GM19455 (cell line): Measurements from ENCODE around the gene BRPF3.
"Not testable (repeated sequence)": the region's sequence is repeated elsewhere in the genome, so short reads cannot be mapped to it uniquely, and the experiment has no call there.

Experiments
- ATAC-seq: cut with Tn5 transposase; IDR thresholded peaks from one replicate; pipeline ENCODE4 v1.9.1; 2021; ENCODE audit not compliant: unreplicated experiment

The BRPF3 gene

GRCh38 chr6:36200154-36200891, 3.8 kb downstream of the BRPF3 start:
- no peak for ATAC-seq

DNA sequence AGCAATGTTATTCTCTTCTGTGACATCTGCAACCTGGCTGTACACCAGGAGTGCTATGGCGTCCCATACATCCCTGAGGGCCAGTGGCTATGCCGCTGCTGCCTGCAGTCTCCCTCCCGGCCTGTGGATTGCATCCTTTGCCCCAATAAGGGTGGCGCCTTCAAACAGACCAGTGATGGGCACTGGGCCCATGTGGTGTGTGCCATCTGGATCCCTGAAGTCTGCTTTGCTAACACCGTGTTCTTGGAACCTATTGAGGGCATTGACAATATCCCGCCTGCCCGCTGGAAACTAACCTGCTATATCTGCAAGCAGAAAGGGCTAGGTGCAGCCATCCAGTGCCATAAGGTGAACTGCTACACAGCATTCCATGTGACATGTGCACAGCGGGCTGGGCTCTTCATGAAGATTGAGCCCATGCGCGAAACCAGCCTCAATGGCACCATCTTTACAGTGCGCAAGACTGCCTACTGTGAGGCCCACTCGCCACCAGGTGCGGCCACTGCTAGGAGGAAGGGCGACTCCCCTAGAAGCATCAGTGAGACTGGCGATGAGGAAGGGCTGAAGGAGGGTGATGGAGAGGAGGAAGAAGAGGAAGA, 4.6 kb downstream of the BRPF3 start:
- no peak for ATAC-seq

DNA sequence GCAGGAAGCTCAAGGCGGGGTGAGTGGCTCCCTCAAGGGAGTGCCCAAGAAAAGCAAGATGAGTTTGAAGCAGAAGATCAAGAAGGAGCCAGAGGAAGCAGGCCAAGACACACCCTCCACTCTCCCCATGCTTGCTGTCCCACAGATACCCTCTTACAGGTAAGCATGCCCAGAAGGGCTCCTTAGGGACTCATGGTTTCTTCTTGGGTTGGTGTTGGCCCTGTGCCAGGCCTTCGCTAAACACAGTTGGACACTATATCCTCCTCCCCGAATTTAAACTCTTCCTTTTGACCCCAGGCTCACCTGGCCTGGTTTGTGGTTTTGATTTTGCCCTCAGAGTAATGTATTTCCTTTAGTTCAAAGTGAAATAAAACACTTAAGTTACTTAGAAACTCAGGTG, 5.1 kb downstream of the BRPF3 start:
- ATAC-seq, result no peak

DNA sequence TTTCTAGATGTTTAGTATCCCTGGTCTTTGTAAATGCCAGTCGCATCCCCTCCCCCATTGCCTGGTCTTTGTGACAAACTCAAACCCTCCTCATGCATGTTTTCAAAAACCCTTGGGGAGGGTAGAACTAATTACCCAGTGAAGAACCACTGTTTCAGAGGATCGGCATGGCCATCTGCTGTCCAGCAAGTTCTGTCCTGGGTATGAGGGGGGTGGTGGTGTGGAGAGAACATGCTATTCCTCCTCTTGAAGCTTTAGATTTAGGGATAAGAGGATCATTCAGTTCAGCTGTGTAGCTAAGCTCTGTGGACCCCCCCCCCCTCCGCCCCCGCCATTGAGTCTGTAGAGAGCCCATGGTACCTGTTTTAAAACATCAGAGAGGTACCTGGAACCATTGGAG, 5.6 kb downstream of the BRPF3 start:
- no peak for ATAC-seq

GRCh38 chr6:36204068-36204753, 7.7 kb downstream of the BRPF3 start:
- ATAC-seq, result no peak

DNA sequence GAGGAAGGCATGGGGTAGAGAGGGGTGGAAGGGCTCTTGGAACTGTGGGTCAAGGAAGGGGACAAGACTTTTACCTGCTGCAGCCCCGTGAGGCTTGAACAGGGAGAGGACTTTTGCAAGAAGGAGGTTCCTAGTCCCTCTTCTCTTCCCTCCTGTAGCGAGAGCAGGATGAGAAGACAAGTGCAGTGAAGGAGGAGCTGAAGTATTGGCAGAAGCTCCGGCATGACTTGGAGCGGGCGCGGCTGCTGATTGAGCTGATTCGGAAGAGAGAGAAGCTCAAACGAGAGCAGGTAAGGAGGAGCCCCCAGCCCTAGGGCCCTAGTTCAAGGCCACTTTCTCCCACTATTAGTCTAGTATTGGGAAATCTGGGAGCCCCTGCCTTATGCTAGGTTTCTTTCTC, 10.6 kb downstream of the BRPF3 start:
- ATAC-seq, result no peak

DNA sequence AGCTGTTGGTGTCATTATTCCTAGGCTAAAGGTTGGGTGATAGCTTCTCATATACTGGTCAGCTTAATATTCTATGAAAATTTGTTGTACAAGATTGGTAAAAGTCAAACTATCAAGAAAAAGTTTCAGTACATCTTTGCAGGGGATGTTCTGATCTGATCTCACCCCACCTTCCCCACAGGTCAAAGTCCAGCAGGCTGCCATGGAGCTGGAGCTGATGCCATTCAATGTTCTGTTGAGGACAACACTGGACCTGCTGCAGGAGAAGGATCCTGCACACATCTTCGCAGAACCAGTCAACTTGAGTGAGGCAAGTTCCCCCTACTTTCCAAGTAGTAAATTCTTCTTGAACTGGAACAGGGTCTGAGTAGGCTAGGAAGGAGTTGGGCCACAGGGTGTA, 13.1 kb downstream of the BRPF3 start:
- ATAC-seq, result no peak

DNA sequence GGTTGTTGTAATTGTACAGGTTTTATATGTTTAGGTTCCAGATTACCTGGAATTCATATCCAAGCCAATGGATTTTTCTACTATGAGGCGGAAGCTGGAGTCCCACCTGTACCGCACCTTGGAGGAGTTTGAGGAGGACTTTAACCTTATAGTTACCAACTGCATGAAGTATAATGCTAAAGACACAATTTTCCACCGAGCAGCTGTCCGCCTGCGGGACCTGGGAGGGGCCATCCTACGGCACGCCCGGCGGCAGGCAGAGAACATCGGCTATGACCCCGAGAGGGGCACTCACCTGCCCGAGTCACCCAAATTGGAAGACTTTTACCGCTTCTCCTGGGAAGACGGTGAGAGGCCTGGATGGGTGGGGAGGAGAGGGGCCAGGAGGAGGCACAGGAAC, 13.6 kb downstream of the BRPF3 start:
- no peak for ATAC-seq

- no peak for ATAC-seq
Measured at GRCh38 chr6:36210886-36211595, 14.5 kb downstream of the BRPF3 start.

- ATAC-seq, result no peak
Measured at GRCh38 chr6:36216559-36216958, 20.0 kb downstream of the BRPF3 start.

DNA sequence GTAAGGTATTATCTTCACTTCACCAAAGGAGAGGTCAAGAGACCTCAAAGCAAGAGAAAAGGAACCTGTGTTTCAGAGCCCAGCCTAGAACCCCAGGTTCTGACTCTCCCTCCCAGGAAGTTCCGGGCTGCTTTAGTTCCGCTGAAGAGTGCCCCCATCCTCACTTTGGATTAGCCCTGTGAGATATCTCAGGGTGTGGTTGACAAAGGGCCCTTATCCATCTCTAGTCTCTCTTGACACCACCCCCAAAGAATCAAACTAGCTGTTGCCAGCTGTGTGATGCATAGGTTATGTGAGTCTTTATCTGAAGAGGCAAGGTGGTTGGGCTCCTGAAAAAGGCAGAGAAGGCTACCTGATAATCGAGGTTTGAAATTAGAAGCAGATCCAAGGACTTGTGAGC, 20.6 kb downstream of the BRPF3 start:
- ATAC-seq, result no peak

- ATAC-seq, result no peak
Measured at GRCh38 chr6:36217946-36218345, 21.4 kb downstream of the BRPF3 start.

DNA sequence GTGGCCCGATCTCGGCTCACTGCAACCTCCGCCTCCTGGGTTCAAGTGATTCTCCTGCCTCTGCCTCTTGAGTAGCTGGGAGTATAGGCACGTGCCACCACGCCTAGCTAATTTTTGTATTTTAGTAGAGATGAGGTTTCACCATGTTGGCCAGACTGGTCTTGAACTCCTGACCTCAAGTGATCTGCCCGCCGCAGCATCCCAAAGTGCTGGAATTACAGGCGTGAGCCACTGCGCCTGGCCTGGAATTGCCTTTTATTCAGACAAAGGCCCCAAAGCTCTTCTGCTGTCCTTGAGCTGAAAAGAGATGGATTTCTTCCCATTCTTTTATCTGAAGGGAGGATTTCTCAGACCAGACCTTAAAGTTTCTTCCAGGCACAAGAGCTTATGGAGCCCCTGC, 22.0 kb downstream of the BRPF3 start:
- ATAC-seq, result not testable (repeated sequence)

- no peak for ATAC-seq
Measured at GRCh38 chr6:36219081-36219480, 22.5 kb downstream of the BRPF3 start.

DNA sequence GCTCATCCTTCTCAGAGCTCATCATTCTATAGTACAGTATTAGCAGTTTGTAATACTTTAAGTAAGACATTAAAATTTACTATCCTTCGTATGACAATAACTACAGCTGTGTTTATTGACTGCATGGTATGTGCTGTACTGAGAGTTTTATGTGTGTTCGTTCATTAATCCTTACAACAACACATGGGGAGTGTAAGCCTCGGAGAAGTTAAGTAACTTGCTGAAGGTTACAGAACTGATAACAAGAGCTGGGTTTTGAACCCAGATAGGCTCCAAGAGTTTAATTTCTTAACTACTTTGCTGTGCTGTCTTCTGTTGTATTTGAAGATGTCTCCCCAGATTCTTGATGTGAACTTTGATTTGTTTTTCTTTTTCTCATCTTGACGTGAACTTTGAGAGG, 23.7 kb downstream of the BRPF3 start:
- ATAC-seq, result no peak

DNA sequence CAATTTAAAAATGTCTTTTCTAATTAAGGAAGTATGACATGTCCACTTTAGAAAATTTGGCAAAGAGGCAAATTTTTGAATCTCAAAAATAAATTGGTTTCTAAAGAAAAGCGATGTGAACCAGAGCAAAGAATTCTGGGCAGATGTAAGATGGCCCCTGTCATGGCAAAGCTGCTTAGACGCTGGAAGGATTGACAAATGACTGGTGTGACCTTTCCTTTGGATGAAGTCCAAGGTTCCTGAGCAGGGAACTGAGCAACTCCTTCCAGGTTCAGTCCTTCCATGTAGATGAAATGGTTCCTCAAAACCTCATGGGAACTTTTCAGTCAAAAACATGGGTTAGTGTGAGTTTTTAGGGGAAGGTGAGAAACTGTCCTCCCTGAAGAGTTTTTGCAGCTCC, 25.1 kb downstream of the BRPF3 start:
- ATAC-seq, result no peak

GRCh38 chr6:36222924-36223323, 26.4 kb downstream of the BRPF3 start:
- ATAC-seq, result no peak

GRCh38 chr6:36223706-36224105, 27.2 kb downstream of the BRPF3 start:
- no peak for ATAC-seq

DNA sequence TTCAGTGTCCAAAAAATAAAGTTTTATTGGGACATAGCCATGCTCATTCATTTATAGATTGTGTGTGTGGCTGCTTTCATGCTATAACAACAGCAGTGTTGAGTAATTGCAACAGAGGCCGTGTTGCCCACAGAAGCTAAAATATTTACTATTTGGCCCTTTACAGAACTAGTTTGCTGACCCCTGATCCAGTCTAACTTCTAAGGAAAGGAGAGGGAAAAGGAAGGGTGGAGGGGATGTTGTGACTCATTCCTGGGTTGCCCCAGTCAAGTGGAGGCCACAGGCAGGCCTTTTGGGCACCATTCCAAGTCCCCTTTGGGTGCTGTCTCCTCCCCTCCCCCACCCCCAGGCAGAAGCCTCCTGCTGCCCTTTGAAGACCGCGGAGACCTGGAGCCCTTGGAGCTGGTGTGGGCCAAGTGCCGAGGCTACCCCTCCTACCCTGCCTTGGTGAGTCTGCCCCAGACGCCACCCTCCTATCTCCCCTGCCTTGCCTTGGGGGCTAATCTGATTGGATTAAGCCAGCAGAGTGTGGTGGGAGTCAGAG, 28.4 kb downstream of the BRPF3 start:
- no peak for ATAC-seq

- no peak for ATAC-seq
Measured at GRCh38 chr6:36226438-36227047, 30.0 kb downstream of the BRPF3 start.
